B cell (primary cell): Measurements from ENCODE around the gene BDKRB1. TPM values are rescaled to one million over a fixed set of nuclear protein-coding genes. Genes with fewer than 3 reads are reported as not detected.

Source experiments
- ATAC-seq: fragments of 200-7000 bp; cut with Tn5 transposase; one replicate; pipeline ENCODE4 v1.10.0; 2021; ENCODE audit warnings: low read depth, mild to moderate bottlenecking, moderate number of reproducible peaks, moderate library complexity
- CTCF ChIA-PET: fragments of 350-600 bp; sonication (Branson Sonifier 250); formaldehyde crosslinking; loops from one replicate; lab custom pipeline; 2021; ENCODE audit warnings: antibody characterized with exemption, inconsistent platforms; lab: Charles Lee
- POLR2A ChIA-PET: fragments of 350-600 bp; sonication (Branson Sonifier 250); formaldehyde crosslinking; loops from one replicate; lab custom pipeline; 2021; ENCODE audit warnings: antibody characterized with exemption; lab: Charles Lee
- DNase-seq: peaks from one replicate; pipeline ENCODE4 v3.0.0; 2013
- H2AFZ ChIP-seq: 2 replicates; pipeline ENCODE4 v1.6.1; 2012; ENCODE audit warnings: mild to moderate bottlenecking, low read depth, low read length; ENCODE audit not compliant: insufficient read depth, poor library complexity, severe bottlenecking
- H3K27ac ChIP-seq, 2 donors: 1 replicate in 1 of 2; 2 replicates in 1 of 2; pipeline ENCODE4 v1.5.1; 2012 to 2013; ENCODE audit warnings: low read length in 2 of 2, mild to moderate bottlenecking in 2 of 2, moderate library complexity in 1 of 2
- H3K27me3 ChIP-seq, 4 experiments: fragments of 200-600 bp in 1 of 4; sonication (generic) in 1 of 4; replicated peaks in 1 of 4; 1 replicate in 2 of 4; 2 replicates in 2 of 4; pipeline versions ENCODE4 v1.6.1 to v1.7.0; 2013 to 2016; ENCODE audit warnings: low read length in 3 of 4, mild to moderate bottlenecking in 2 of 4, mixed read lengths in 1 of 4, moderate library complexity in 1 of 4; ENCODE audit not compliant: insufficient read depth in 4 of 4, control insufficient read depth in 3 of 4; ENCODE audit errors: control extremely low read depth in 1 of 4
- H3K36me3 ChIP-seq, 2 experiments: replicated peaks in 1 of 2; 1 replicate in 1 of 2; 2 replicates in 1 of 2; pipeline versions ENCODE4 v1.6.1 to v1.7.1; 2013; ENCODE audit warnings: low read length in 1 of 2; ENCODE audit not compliant: insufficient read depth in 2 of 2, control insufficient read depth in 1 of 2; ENCODE audit errors: control extremely low read depth in 1 of 2, extremely low read depth in 1 of 2
- H3K4me1 ChIP-seq, 2 donors: fragments of 200-600 bp in 1 of 2; sonication (generic) in 1 of 2; 1 replicate in 1 of 2; 2 replicates in 1 of 2; pipeline versions ENCODE4 v1.5.1 to v1.6.1; 2013 to 2017; ENCODE audit warnings: low read length in 2 of 2; ENCODE audit not compliant: control insufficient read depth in 2 of 2, insufficient read depth in 2 of 2
- H3K4me2 ChIP-seq: replicated peaks from 2 replicates; pipeline ENCODE3; 2012; ENCODE audit warnings: mild to moderate bottlenecking, low read depth, low read length; ENCODE audit not compliant: poor library complexity, severe bottlenecking
- H3K4me3 ChIP-seq, 5 experiments: fragments of 200-600 bp in 1 of 5; sonication (generic) in 1 of 5; 1 replicate in 3 of 5; 2 replicates in 2 of 5; pipeline versions ENCODE4 v1.5.1 to v1.7.0; 2011 to 2016; ENCODE audit warnings: low read length in 4 of 5, mild to moderate bottlenecking in 4 of 5, low read depth in 2 of 5, control low read depth in 1 of 5, moderate library complexity in 1 of 5; ENCODE audit not compliant: insufficient read depth in 1 of 5; ENCODE audit errors: control extremely low read depth in 1 of 5, extremely low read depth in 1 of 5
- H3K79me2 ChIP-seq: fragments of 200-600 bp; sonication (generic); one replicate; pipeline ENCODE4 v1.6.0; 2016; ENCODE audit warnings: low read length; ENCODE audit not compliant: control insufficient read depth, insufficient read depth
- H3K9ac ChIP-seq: fragments of 200-600 bp; sonication (generic); 2 replicates; pipeline ENCODE4 v1.6.1; 2017; ENCODE audit warnings: mild to moderate bottlenecking, low read length, moderate library complexity
- H3K9me3 ChIP-seq, 3 donors: one replicate each; pipeline versions ENCODE4 v1.6.1 to v1.7.1; 2013; ENCODE audit warnings: low read length in 2 of 3; ENCODE audit not compliant: control insufficient read depth in 2 of 3, insufficient read depth in 1 of 3; ENCODE audit errors: control extremely low read depth in 1 of 3
- H4K20me1 ChIP-seq: 2 replicates; pipeline ENCODE4 v1.6.0; 2012; ENCODE audit warnings: mild to moderate bottlenecking, low read length; ENCODE audit not compliant: insufficient read depth, control insufficient read depth, poor library complexity, severe bottlenecking
- H3K27ac Mint-ChIP-seq: one replicate; pipeline ENCODE4 v1.8.0; 2021; ENCODE audit warnings: mixed read lengths
- H3K27me3 Mint-ChIP-seq: one replicate; pipeline ENCODE4 v1.8.0; 2021; ENCODE audit warnings: mixed read lengths
- H3K4me1 Mint-ChIP-seq: one replicate; pipeline ENCODE4 v1.8.0; 2021; ENCODE audit warnings: mixed read lengths
- H3K4me3 Mint-ChIP-seq: one replicate; pipeline ENCODE4 v1.8.0; 2021; ENCODE audit warnings: mixed read lengths
- H3K9me3 Mint-ChIP-seq: one replicate; pipeline ENCODE4 v1.8.0; 2022; ENCODE audit warnings: mixed read lengths; ENCODE audit not compliant: insufficient read depth
- EZH2 ChIP-seq: IDR thresholded peaks from 2 replicates; pipeline ENCODE4 v1.6.1; 2012; ENCODE audit warnings: borderline replicate concordance, low read depth, mild to moderate bottlenecking, moderate library complexity, low read length; ENCODE audit not compliant: insufficient read depth, poor library complexity, severe bottlenecking
- WGBS: methylation state at CpG from one replicate; pipeline ENCODE4 v1.1.5; 2013; ENCODE audit warnings: missing lambda C conversion rate; ENCODE audit not compliant: insufficient coverage; 5-methylcytosine and 5-hydroxymethylcytosine counted together
- intact Hi-C: fragments of 100-400 bp; cut with micrococcal nuclease; formaldehyde crosslinking; loops from one replicate; pipeline ENCODE4 v1.10.0; 2022
- polyA plus RNA-seq: library from polyadenylated mRNA; depleted of rRNA; stranded (reverse); fragments of >200 nt; gene quantifications from 2 replicates; pipeline ENCODE4 v1.2.3, GENCODE V29; 2012
- total RNA-seq, 2 donors: library from RNA; stranded (reverse); fragments of 120-200 nt in 1 of 2; gene quantifications; 1 replicate in 1 of 2; 2 replicates in 1 of 2; pipeline versions ENCODE4 v1.2.3 to v1.2.4, GENCODE V29; 2013 to 2022
- TF ChIP-seq, protein P1 (sequence below): fragments of 200-600 bp; IDR thresholded peaks from one replicate; pipeline ENCODE4 v1.8.0; 2022; ENCODE audit warnings: antibody characterized with exemption, mild to moderate bottlenecking

The BDKRB1 gene
- total and polyA plus RNA-seq, 2 donors (not counting 1 experiment from before 2014, with no cell fraction given): not detected

DNA sequence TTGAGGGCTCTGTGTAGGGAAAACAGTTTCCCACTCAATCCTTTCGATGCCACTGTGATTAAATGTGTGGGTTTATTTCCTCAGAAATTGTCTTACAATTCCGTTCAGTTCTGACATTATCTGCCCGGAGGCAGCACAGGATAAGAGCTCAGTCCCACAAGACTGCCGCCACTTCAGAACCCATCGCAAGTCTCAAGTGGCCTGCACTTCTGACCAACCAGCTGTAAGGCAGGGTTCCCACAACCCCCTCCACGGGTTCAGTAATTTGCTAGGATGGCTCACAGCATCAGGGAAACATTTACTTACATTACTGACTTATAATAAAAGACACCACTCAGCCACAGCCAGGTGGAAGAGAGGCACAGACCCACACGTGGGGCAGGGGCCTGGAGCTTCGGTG lies 34.2 kb upstream of the BDKRB1 start:
- ChIA-PET POLR2A (no interaction called here), CTCF (no interaction called here)
- WGBS: 85% methylated on average over 3 of the region's 8 CpGs
- no peak overlapping the region for H3K4me2 ChIP-seq
- H3K9me3 ChIP-seq: no peaks in the 10 kb centered on the region
- no peaks in the 10 kb centered on the region for H3K36me3 ChIP-seq
- H2AFZ ChIP-seq: no peak overlapping the region
- peaks cover 0 to 10% (median 0%) of the 10 kb centered on the region in 4 experiments for H3K27me3 ChIP-seq
- DNase-seq (no peak), ATAC-seq (no peak)
- no peak for TF ChIP-seq EZH2
- TF ChIP-seq, protein P1, sequence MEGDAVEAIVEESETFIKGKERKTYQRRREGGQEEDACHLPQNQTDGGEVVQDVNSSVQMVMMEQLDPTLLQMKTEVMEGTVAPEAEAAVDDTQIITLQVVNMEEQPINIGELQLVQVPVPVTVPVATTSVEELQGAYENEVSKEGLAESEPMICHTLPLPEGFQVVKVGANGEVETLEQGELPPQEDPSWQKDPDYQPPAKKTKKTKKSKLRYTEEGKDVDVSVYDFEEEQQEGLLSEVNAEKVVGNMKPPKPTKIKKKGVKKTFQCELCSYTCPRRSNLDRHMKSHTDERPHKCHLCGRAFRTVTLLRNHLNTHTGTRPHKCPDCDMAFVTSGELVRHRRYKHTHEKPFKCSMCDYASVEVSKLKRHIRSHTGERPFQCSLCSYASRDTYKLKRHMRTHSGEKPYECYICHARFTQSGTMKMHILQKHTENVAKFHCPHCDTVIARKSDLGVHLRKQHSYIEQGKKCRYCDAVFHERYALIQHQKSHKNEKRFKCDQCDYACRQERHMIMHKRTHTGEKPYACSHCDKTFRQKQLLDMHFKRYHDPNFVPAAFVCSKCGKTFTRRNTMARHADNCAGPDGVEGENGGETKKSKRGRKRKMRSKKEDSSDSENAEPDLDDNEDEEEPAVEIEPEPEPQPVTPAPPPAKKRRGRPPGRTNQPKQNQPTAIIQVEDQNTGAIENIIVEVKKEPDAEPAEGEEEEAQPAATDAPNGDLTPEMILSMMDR: no peak
- Mint-ChIP-seq H3K4me1 (no peaks in the 10 kb centered on the region), H3K9me3 (no peaks in the 10 kb centered on the region), H3K27ac (no peak overlapping the region), H3K27me3 (peaks cover 11% of the 10 kb centered on the region), H3K4me3 (no peak overlapping the region)
- intact Hi-C loops: no loop called here
- H4K20me1 ChIP-seq: no peaks in the 10 kb centered on the region
- no peak overlapping the region for H3K4me3 ChIP-seq
- H3K79me2 ChIP-seq: no peaks in the 10 kb centered on the region
- H3K9ac ChIP-seq: no peak overlapping the region
- H3K4me1 ChIP-seq: no peaks in the 10 kb centered on the region
- H3K27ac ChIP-seq: no peak overlapping the region

DNA sequence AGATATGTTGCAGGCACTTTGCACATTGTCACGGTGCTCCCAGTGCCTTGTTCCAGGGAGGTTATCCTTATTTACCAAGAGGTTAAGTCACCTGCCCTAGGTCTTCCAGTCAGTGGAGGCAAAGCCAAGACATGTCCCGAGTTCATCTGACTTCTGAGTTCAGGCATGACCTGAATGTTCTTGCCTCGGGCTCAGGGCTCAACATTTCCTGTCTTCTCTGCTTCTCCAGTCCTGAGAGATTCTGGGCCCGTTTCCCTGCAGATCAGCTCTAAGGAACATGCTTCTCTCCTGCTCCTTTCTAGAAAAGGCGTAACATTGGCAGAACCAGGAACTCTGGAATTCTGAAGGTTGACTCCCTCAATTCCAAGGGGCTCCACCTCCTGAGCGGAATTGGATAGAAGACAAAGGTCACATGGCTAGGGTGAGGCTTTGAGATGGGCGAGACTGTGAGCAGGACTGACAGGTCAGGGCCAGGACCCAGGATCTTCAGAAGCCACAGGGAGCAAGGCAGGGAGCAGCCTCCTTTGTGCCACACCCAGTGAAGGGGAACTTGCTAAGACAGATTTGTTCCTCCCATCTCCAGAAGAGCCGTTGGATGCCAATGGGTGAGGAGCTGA lies 31.4 kb upstream of the BDKRB1 start:
- Histone ChIP-seq H2AFZ (no peak overlapping the region), H3K4me2 (no peak overlapping the region), H3K36me3 (no peaks in the 10 kb centered on the region), H3K9me3 (peaks cover 0 to 16% (median 0%) of the 10 kb centered on the region in 3 donors), H3K27ac (no peak overlapping the region), H3K4me3 (no peak overlapping the region), H3K4me1 (no peaks in the 10 kb centered on the region), H3K27me3 (peaks cover 0 to 12% (median 0%) of the 10 kb centered on the region in 4 experiments), H3K9ac (no peak overlapping the region), H3K79me2 (no peaks in the 10 kb centered on the region), H4K20me1 (no peaks in the 10 kb centered on the region)
- 82% methylated on average over 8 of the region's 8 CpGs for WGBS
- CTCF ChIA-PET: no interaction called here
- no peak for DNase-seq
- POLR2A ChIA-PET: no interaction called here
- no peak for ATAC-seq
- peaks cover 9% of the 10 kb centered on the region for H3K27me3 Mint-ChIP-seq
- intact Hi-C loops: no loop called here
- H3K27ac Mint-ChIP-seq: no peak overlapping the region
- H3K4me3 Mint-ChIP-seq: no peak overlapping the region
- peaks cover 8% of the 10 kb centered on the region for H3K9me3 Mint-ChIP-seq
- no peak for TF ChIP-seq EZH2
- TF ChIP-seq, protein P1: no peak
- no peaks in the 10 kb centered on the region for H3K4me1 Mint-ChIP-seq
